Measurements from ENCODE around the gene GRB10.
"Not testable (repeated sequence)": the region's sequence is repeated elsewhere in the genome, so short reads cannot be mapped to it uniquely, and the experiment has no call there.

GRB10 gene

DNA sequence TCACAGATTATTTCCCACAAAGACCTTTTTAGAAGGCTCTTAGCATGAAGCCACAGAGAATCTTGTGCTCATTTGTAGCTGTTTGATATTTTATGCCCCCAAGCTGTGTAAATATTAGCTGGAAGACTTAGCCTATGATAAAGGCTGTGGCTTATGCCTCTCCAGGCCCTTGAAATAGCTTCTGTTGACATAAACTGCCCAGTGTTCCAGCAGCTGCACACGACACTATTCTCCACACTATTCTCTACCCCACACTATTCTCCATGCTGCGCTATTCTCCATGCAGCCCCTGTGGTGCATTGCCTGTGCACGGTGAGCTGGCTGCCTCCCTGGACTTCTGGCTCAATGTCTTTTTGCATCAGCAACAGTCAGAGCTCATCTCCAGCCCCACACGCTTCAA is 230.6 kb downstream of the GRB10 start:
- DNase-seq, result no peak
- TF ChIP-seq, protein P1, sequence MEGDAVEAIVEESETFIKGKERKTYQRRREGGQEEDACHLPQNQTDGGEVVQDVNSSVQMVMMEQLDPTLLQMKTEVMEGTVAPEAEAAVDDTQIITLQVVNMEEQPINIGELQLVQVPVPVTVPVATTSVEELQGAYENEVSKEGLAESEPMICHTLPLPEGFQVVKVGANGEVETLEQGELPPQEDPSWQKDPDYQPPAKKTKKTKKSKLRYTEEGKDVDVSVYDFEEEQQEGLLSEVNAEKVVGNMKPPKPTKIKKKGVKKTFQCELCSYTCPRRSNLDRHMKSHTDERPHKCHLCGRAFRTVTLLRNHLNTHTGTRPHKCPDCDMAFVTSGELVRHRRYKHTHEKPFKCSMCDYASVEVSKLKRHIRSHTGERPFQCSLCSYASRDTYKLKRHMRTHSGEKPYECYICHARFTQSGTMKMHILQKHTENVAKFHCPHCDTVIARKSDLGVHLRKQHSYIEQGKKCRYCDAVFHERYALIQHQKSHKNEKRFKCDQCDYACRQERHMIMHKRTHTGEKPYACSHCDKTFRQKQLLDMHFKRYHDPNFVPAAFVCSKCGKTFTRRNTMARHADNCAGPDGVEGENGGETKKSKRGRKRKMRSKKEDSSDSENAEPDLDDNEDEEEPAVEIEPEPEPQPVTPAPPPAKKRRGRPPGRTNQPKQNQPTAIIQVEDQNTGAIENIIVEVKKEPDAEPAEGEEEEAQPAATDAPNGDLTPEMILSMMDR (IDR thresholded peaks at IDR 0.05; ENCODE audit: low read depth, low read length), result no peak
- Histone ChIP-seq H3K4me1 (peaks cover 6% of the 10 kb centered on the region), H3K27me3 (no peaks in the 10 kb centered on the region), H3K9me3 (no peaks in the 10 kb centered on the region), H3K36me3 (peaks cover 84% of the 10 kb centered on the region), H3K4me3 (ENCODE audit: low read depth, low read length) (no peak overlapping the region)

DNA sequence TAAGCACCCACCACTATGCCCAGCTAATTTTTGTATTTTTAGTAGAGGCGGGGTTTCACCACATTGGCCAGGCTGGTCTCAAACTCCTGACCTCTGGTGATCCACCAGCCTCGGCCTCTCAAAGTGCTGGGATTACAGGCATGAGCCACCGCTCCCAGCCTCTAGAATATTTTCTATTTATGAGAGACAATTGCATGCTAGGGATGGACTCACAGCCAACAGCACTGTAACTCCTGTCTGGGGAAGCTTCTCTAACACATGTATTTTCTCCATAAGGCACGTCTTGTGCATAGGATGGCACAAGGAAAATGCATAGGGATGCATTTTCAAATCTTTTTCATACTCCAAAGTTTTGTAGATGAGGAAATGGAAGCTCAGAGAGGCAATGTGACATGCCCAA is 237.1 kb downstream of the GRB10 start:
- not testable (repeated sequence) for H3K27me3 ChIP-seq; H3K4me3 ChIP-seq (ENCODE audit: low read depth, low read length); H3K9me3 ChIP-seq; H3K4me1 ChIP-seq; DNase-seq
- H3K36me3 ChIP-seq, result peaks cover 92% of the 10 kb centered on the region

GRCh38 chr7:50544992-50545391 is 237.7 kb downstream of the GRB10 start:
- no peak overlapping the region for H3K4me3 ChIP-seq (ENCODE audit: low read depth, low read length)
- TF ChIP-seq, protein P1 (IDR thresholded peaks at IDR 0.05; ENCODE audit: low read depth, low read length), result no peak
- H3K4me1 ChIP-seq, result peaks cover 6% of the 10 kb centered on the region; the same call in 1 of the 2 replicates
- DNase-seq, result no peak
- H3K27me3 ChIP-seq, result no peaks in the 10 kb centered on the region
- peaks cover 92% of the 10 kb centered on the region for H3K36me3 ChIP-seq
- no peaks in the 10 kb centered on the region for H3K9me3 ChIP-seq

GRCh38 chr7:50543776-50544442 is 238.8 kb downstream of the GRB10 start:
- TF ChIP-seq, protein P1 (IDR thresholded peaks at IDR 0.05; ENCODE audit: low read depth, low read length), result no peak

DNA sequence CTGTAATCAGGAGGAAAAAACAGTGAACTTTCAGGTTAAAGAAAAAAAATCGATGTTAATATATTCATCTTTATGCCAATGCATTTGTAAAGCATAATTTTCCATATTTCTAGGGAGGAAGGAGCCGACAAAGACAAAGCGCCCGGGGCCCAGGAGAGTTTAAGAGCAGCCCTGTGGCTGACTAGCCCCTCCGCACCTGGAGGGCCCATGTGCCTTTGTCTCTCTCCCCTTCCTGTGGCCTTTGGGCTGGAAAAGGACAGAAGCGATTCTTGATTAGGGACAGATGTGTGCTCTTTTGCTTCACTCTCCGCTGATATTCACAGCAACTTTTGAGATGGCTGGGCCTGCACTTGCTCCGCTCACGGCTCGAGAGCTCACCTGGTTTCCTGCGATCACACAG is 240.6 kb downstream of the GRB10 start:
- TF ChIP-seq, protein P1 (IDR thresholded peaks at IDR 0.05; ENCODE audit: low read depth, low read length), result no peak
- Histone ChIP-seq H3K4me1 (peaks cover 6% of the 10 kb centered on the region; the same call in 1 of the 2 replicates), H3K36me3 (peaks cover 97% of the 10 kb centered on the region), H3K27me3 (no peaks in the 10 kb centered on the region), H3K4me3 (ENCODE audit: low read depth, low read length) (no peak overlapping the region), H3K9me3 (no peaks in the 10 kb centered on the region)
- no peak for DNase-seq

More at GRCh38 chr7:50543776-50544442, 238.8 kb downstream of the GRB10 start:
- no peak for DNase-seq
- Histone ChIP-seq H3K27me3 (no peaks in the 10 kb centered on the region), H3K4me3 (ENCODE audit: low read depth, low read length) (no peak overlapping the region), H3K36me3 (peaks cover 94% of the 10 kb centered on the region), H3K4me1 (peaks cover 6% of the 10 kb centered on the region; the same call in 1 of the 2 replicates), H3K9me3 (no peaks in the 10 kb centered on the region)

DNA sequence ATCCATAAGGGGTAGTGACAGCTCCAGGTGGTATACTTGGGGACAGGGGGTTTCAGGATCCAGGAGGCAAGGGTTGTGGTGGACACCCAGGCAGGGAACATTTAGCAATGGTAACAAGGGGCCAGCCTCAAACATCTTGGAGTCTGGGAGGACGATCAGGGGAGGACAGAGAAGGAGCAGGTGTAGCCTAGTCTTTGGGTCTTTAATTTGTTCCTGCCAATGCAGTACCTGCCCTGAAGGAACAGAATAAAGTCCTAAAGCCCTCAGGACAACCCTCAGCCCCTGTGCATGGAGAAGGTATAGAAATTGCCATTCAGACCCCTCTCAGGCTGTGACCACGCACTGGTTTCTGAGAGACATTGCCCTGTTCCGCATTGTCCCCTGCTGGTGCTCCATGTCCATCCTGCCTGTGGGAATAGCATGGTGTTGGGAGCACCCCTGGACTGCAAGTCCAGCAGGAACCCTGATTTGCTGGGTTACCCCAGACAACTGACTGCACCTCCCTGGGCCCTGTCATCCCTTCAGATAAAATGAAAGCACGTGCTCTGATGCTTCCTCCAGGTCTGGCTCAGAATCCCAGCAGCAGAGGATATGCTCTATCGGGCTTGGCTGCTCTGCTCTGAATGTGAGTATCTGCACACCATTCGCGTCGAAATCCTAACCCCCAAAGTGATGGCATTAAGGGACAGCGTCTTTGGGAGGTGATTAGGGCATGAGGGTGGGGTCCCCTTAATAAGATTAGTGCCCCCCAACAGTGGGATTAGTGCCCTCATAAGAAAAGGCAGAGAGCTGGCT is 241.7 kb downstream of the GRB10 start:
- no peaks in the 10 kb centered on the region for H3K9me3 ChIP-seq
- TF ChIP-seq, protein P1 (IDR thresholded peaks at IDR 0.05; ENCODE audit: low read depth, low read length), result no peak
- DNase-seq, result no peak
- peaks cover 99% of the 10 kb centered on the region for H3K36me3 ChIP-seq
- H3K4me1 ChIP-seq, result peaks cover 4% of the 10 kb centered on the region
- H3K4me3 ChIP-seq (ENCODE audit: low read depth, low read length), result no peak overlapping the region
- no peaks in the 10 kb centered on the region for H3K27me3 ChIP-seq

All from BE2C (cell line).